Testis (tissue), 3 donors: Measurements from ENCODE around the gene NBEA. TPM values are rescaled to one million over a fixed set of nuclear protein-coding genes. Genes with fewer than 3 reads are reported as not detected.

Source experiments
- DNase-seq: peaks from one replicate; pipeline ENCODE4 v3.0.0-alpha.2; 2019
- H3K27ac ChIP-seq, 2 donors: fragments of 200-600 bp; sonication (generic); one replicate each; pipeline ENCODE4 v1.5.1; 2019
- H3K27me3 ChIP-seq: fragments of 200-600 bp; sonication (generic); one replicate; pipeline ENCODE4 v1.5.1; 2019
- H3K36me3 ChIP-seq: fragments of 200-600 bp; sonication (generic); one replicate; pipeline ENCODE4 v1.5.1; 2017; ENCODE audit warnings: low read depth; ENCODE audit errors: missing control alignments
- H3K4me1 ChIP-seq: fragments of 200-600 bp; sonication (generic); one replicate; pipeline ENCODE4 v1.5.1; 2019
- H3K4me3 ChIP-seq, 2 donors: fragments of 200-600 bp; sonication (generic); one replicate each; pipeline ENCODE4 v1.5.1; 2017 to 2019
- H3K9me3 ChIP-seq: fragments of 200-600 bp; sonication (generic); one replicate; pipeline ENCODE4 v1.5.1; 2017
- POLR2A ChIP-seq: fragments of 450-650 bp; IDR thresholded peaks from one replicate; pipeline ENCODE4 v1.6.1; 2017; ENCODE audit warnings: antibody characterized with exemption, mild to moderate bottlenecking, moderate library complexity
- WGBS, 2 donors: methylation state at CpG; one replicate each; pipeline ENCODE4 v1.1.5; 2018; 5-methylcytosine and 5-hydroxymethylcytosine counted together
- intact Hi-C: fragments of 100-400 bp; cut with DNase I; formaldehyde crosslinking; loops from one replicate; pipeline ENCODE4 v1.15.1; 2023; ENCODE audit warnings: low total_unique reads
- polyA plus RNA-seq: library from polyadenylated mRNA; stranded (reverse); fragments of 350-450 nt; fragmentation: Illumina TruSeq; extraction: RNeasy Lipid Tissue Mini Kit (QIAGEN cat#74804); gene quantifications from one replicate; pipeline ENCODE4 v1.2.3, GENCODE V29; 2014; ENCODE audit warnings: low read depth, low replicate concordance; ENCODE audit not compliant: insufficient read depth
- total RNA-seq, 2 donors: library from RNA; depleted of rRNA; stranded (reverse); fragments of >200 nt; gene quantifications; one replicate each; pipeline ENCODE4 v1.2.3, GENCODE V29; 2016
- TF ChIP-seq, protein P1 (sequence below), 3 experiments: fragments of 450-650 bp in 2 of 3; fragments of 200-600 bp in 1 of 3; sonication (generic) in 1 of 3; IDR thresholded peaks; one replicate each; pipeline ENCODE4 v1.5.1; 2016 to 2019; ENCODE audit warnings: antibody characterized with exemption in 3 of 3, mild to moderate bottlenecking in 2 of 3, moderate library complexity in 1 of 3

NBEA gene
- total and polyA plus RNA-seq, 3 donors from 2014 or later, result 8.6 to 22.2 (median 18.3) TPM

GRCh38 chr13:35573639-35574038 is 631.6 kb downstream of the NBEA start:
- intact Hi-C loops, result no loop called here
- Histone ChIP-seq H3K9me3 (no peaks in the 10 kb centered on the region), H3K4me3 (no peak overlapping the region), H3K4me1 (no peaks in the 10 kb centered on the region), H3K27ac (no peak overlapping the region), H3K27me3 (no peaks in the 10 kb centered on the region), H3K36me3 (no peaks in the 10 kb centered on the region)
- no peak for TF ChIP-seq POLR2A
- TF ChIP-seq, protein P1, sequence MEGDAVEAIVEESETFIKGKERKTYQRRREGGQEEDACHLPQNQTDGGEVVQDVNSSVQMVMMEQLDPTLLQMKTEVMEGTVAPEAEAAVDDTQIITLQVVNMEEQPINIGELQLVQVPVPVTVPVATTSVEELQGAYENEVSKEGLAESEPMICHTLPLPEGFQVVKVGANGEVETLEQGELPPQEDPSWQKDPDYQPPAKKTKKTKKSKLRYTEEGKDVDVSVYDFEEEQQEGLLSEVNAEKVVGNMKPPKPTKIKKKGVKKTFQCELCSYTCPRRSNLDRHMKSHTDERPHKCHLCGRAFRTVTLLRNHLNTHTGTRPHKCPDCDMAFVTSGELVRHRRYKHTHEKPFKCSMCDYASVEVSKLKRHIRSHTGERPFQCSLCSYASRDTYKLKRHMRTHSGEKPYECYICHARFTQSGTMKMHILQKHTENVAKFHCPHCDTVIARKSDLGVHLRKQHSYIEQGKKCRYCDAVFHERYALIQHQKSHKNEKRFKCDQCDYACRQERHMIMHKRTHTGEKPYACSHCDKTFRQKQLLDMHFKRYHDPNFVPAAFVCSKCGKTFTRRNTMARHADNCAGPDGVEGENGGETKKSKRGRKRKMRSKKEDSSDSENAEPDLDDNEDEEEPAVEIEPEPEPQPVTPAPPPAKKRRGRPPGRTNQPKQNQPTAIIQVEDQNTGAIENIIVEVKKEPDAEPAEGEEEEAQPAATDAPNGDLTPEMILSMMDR (IDR thresholded peaks at IDR 0.05), result no peak
- no peak for DNase-seq

- Histone ChIP-seq H3K4me3 (no peak overlapping the region), H3K9me3 (no peaks in the 10 kb centered on the region), H3K36me3 (no peaks in the 10 kb centered on the region), H3K27ac (no peak overlapping the region), H3K27me3 (no peaks in the 10 kb centered on the region), H3K4me1 (no peaks in the 10 kb centered on the region)
- DNase-seq, result no peak
- no peak for TF ChIP-seq POLR2A
- TF ChIP-seq, protein P1 (IDR thresholded peaks at IDR 0.05), result no peak
- intact Hi-C loops, result no loop called here
- WGBS, 2 donors, result 89 to 91% methylated on average over 4 of the region's 4 CpGs
Measured at GRCh38 chr13:35592457-35592856, 650.4 kb downstream of the NBEA start.

GRCh38 chr13:35593651-35594050 is 651.6 kb downstream of the NBEA start:
- no peak overlapping the region for H3K4me3 ChIP-seq
- no peaks in the 10 kb centered on the region for H3K36me3 ChIP-seq
- no peak for DNase-seq
- H3K27me3 ChIP-seq, result no peaks in the 10 kb centered on the region
- intact Hi-C loops, result no loop called here
- H3K27ac ChIP-seq, result no peak overlapping the region
- no peaks in the 10 kb centered on the region for H3K9me3 ChIP-seq
- TF ChIP-seq, protein P1 (IDR thresholded peaks at IDR 0.05), result no peak
- no peak for TF ChIP-seq POLR2A
- H3K4me1 ChIP-seq, result peaks cover 8% of the 10 kb centered on the region
- 97 to 98% methylated on average over 3 of the region's 3 CpGs for WGBS, 2 donors

- DNase-seq, result no peak
- Histone ChIP-seq H3K4me3 (no peak overlapping the region), H3K27ac (no peak overlapping the region), H3K4me1 (peaks cover 10% of the 10 kb centered on the region), H3K36me3 (no peaks in the 10 kb centered on the region), H3K27me3 (no peaks in the 10 kb centered on the region), H3K9me3 (no peaks in the 10 kb centered on the region)
- TF ChIP-seq POLR2A, result no peak
- TF ChIP-seq, protein P1 (IDR thresholded peaks at IDR 0.05), result no peak
- intact Hi-C loops, result no loop called here
- 89 to 100% methylated on average over 1 of the region's 1 CpG for WGBS, 2 donors
Measured at GRCh38 chr13:35594096-35594495, 652.0 kb downstream of the NBEA start.

- no peak for DNase-seq
- no peaks in the 10 kb centered on the region for H3K27me3 ChIP-seq
- TF ChIP-seq POLR2A, result no peak
- TF ChIP-seq, protein P1 (IDR thresholded peaks at IDR 0.05), result no peak
- H3K4me1 ChIP-seq, result peaks cover 10% of the 10 kb centered on the region
- intact Hi-C loops, result no loop called here
- no peak overlapping the region for H3K4me3 ChIP-seq
- H3K36me3 ChIP-seq, result no peaks in the 10 kb centered on the region
- no peak overlapping the region for H3K27ac ChIP-seq
- no peaks in the 10 kb centered on the region for H3K9me3 ChIP-seq
Measured at GRCh38 chr13:35595181-35595580, 653.1 kb downstream of the NBEA start.
